RKO (cell line): ENCODE results near the gene VSTM2B.

Experiments
- DNase-seq: peaks from one replicate; pipeline ENCODE4 v3.0.0-alpha.2; 2016; ENCODE audit warnings: low spot score

Gene VSTM2B

GRCh38 chr19:29497241-29497640 lies 28.6 kb upstream of the VSTM2B start:
- DNase-seq: no peak

GRCh38 chr19:29497686-29498436 lies 27.9 kb upstream of the VSTM2B start:
- DNase-seq: no peak

GRCh38 chr19:29499261-29499920 lies 26.4 kb upstream of the VSTM2B start:
- DNase-seq: no peak

GRCh38 chr19:29499921-29500590 lies 25.7 kb upstream of the VSTM2B start:
- DNase-seq: no peak

- DNase-seq: no peak
Observed at GRCh38 chr19:29501816-29502580, 23.8 kb upstream of the VSTM2B start.

GRCh38 chr19:29502581-29502850 lies 23.3 kb upstream of the VSTM2B start:
- no peak for DNase-seq

- DNase-seq: no peak
Observed at GRCh38 chr19:29503140-29503758, 22.5 kb upstream of the VSTM2B start.

GRCh38 chr19:29503785-29504184 lies 22.0 kb upstream of the VSTM2B start:
- DNase-seq: no peak

- DNase-seq: no peak
Observed at GRCh38 chr19:29504454-29504853, 21.3 kb upstream of the VSTM2B start.

GRCh38 chr19:29505097-29505824 lies 20.5 kb upstream of the VSTM2B start:
- DNase-seq: no peak

- no peak for DNase-seq
Observed at GRCh38 chr19:29506619-29506911, 19.2 kb upstream of the VSTM2B start.

GRCh38 chr19:29507081-29507860 lies 18.5 kb upstream of the VSTM2B start:
- DNase-seq: no peak

- no peak for DNase-seq
Observed at GRCh38 chr19:29508181-29508580, 17.6 kb upstream of the VSTM2B start.

GRCh38 chr19:29509456-29509855 lies 16.3 kb upstream of the VSTM2B start:
- DNase-seq: no peak

GRCh38 chr19:29510701-29511265 lies 15.0 kb upstream of the VSTM2B start:
- no peak for DNase-seq

- no peak for DNase-seq
Observed at GRCh38 chr19:29511768-29512167, 14.0 kb upstream of the VSTM2B start.

GRCh38 chr19:29512748-29513147 lies 13.0 kb upstream of the VSTM2B start:
- no peak for DNase-seq

GRCh38 chr19:29514525-29515232 lies 11.1 kb upstream of the VSTM2B start:
- peak; percentile 36 for DNase-seq

- no peak for DNase-seq
Observed at GRCh38 chr19:29515233-29515619, 10.6 kb upstream of the VSTM2B start.
